NOMO-1 treated with DMSO at 0.1 percent for 48 hours (cell line): ENCODE measurements around the gene TYSND1.
"Not testable (repeated sequence)": the region's sequence is repeated elsewhere in the genome, so short reads cannot be mapped to it uniquely, and the experiment has no call there.

Experiments used
- DNase-seq: peaks from one replicate; lab custom pipeline; 2025; ENCODE audit not compliant: unreplicated experiment; lab: John Stamatoyannopoulos, UW

The TYSND1 gene

GRCh38 chr10:70146489-70147258 is at the start of gene TYSND1:
TYSND1 (minus strand) TSS chr10:70146700; CDS start chr10:70146586, 114 bp downstream.
- DNase-seq: peak; percentile 96

- DNase-seq: no peak
These were observed 46.9 kb upstream of the TYSND1 start for GRCh38 chr10:70193391-70193844.

DNA sequence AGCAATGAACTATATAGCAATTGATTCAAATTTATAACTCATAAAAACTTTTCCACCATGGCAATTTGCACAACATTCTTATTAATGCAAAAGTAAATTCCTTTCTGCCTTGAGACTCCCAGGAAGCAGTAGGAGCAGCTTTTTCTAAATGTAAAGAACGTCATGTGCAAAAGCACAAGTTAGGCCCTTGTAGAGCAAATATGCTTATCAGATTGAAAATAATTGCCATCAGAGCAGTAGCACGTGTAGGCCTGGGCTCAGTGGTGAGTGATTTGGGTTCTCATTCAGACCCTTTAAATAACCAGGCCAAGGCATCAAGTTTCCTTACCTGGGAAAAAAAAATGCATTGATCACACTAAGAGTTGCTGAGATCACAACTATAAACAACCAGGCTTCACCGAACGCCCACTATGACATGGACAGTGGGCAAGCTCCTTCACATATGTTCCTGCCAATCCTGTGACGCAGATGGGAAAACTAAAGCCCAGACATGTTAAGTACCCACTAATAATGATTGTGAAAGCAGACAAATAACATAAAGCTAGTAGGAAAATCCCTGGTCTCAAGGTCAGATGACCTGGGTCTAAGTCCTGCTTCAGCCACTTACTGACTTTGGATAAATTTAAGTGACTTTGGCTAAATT is 45.9 kb upstream of the TYSND1 start:
- no peak for DNase-seq

GRCh38 chr10:70191972-70192305 is 45.4 kb upstream of the TYSND1 start:
- DNase-seq: peak; percentile 45

GRCh38 chr10:70191161-70191971 is 44.9 kb upstream of the TYSND1 start:
- no peak for DNase-seq

DNA sequence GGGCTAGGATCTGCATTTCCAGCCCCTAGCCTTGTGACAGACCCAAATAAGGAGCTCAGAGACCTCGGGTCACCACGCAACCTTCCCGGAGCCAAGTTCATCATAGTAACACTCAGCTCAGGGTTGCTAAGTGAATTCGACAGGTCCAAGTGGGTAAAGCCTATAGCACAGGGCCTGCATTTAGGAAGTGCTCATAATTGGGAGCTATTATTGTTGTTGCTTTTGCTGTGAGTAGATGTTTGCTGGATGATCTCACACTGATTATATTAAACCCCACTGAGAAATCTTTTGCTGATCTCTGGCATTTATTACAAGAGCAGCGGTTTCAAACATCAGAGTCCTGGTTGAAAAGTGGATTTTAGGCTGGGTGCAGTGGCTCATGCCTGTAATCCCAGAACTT is 44.1 kb upstream of the TYSND1 start:
- DNase-seq: no peak

DNA sequence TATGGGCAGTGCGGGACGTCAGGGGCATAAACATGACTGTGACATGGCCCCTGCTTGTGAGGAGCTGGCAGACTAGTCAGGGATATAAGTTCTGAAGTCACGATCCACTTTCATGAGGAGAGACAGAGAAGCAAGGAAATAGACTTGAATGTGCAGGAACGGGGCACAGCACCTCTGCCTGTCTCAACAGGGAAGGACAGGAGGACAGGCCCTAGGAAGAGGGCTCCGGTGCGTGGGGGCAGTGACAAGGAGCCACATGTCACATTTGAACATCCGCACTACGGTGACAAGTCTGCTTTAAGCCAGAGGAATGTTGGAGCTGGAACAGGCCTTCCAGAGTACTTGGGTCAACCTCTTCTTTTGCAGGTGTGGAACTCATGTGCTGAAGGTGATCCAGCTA is 43.6 kb upstream of the TYSND1 start:
- DNase-seq: no peak

GRCh38 chr10:70188768-70189167 is 42.3 kb upstream of the TYSND1 start:
- DNase-seq: peak; percentile 21

- DNase-seq: no peak
These were observed 40.1 kb upstream of the TYSND1 start for GRCh38 chr10:70186571-70186970.

DNA sequence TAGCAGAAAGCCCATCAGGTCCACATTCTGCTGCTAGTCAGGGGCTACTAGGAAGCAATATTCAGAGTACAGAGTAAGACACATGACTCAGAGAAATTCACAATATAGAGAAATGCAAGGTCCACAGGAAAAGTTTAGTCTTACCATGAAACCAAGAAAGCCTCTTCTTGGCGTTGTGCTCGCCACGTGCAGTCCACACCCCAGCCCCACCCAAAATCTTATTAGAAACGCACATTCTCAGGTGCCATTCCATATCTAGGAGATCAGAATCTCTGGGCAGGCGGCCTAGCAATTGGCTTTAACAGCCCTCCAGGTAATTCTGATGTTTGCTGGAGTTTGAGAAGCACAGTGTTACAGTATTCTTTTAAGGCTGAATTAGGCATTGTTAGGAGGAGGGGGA is 39.6 kb upstream of the TYSND1 start:
- no peak for DNase-seq

DNA sequence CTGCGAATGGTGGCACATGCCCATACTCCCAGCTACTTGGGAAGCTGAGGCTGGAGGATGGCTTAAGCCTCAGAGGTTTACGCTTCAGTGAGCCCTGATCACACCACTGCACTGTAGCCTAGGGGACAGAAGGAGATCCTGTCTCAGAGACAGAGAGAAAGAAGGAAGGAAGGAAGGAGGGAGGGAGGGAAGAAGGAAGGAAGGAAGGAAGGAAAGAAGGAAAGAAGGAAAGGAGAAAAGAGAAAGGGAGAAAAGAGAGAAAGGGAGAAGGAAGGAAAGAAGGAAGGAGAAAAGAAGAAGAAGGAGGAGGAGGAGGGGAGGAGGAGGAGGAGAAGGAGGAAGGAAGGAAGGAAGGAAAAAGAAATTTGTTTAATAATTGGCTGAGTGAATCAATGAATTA is 36.8 kb upstream of the TYSND1 start:
- no peak for DNase-seq

- DNase-seq: not testable (repeated sequence)
These were observed 32.7 kb upstream of the TYSND1 start for GRCh38 chr10:70179209-70179608.

DNA sequence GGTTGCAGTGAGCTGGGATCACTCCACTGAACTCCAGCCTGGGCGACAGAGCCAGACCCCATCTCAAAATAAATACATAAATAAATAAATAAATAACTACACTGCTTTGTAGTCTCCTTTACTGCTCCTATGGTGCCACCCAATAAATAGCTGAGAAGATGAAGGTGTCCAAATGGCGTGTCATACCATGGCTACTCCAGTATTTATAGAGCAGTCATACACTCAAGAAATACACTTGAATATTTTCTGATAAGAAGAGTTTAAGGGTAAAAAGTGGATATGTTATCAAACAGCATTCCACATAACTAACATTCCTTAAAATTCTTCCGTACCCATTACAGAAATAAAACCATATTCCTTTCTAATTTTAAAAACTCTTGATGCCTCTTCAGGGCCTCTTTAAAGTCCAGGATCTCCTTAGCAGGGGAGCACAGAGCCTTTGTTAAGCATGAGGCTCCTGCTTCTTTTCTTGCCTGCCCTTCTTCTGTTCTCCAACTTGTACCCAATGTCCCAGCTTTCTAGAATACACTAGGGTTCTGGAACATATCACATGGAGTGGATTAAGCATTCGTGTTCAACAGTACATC is 31.7 kb upstream of the TYSND1 start:
- no peak for DNase-seq

- DNase-seq: no peak
These were observed 29.9 kb upstream of the TYSND1 start for GRCh38 chr10:70176441-70176840.

GRCh38 chr10:70175516-70175915 is 29.0 kb upstream of the TYSND1 start:
- DNase-seq: no peak

DNA sequence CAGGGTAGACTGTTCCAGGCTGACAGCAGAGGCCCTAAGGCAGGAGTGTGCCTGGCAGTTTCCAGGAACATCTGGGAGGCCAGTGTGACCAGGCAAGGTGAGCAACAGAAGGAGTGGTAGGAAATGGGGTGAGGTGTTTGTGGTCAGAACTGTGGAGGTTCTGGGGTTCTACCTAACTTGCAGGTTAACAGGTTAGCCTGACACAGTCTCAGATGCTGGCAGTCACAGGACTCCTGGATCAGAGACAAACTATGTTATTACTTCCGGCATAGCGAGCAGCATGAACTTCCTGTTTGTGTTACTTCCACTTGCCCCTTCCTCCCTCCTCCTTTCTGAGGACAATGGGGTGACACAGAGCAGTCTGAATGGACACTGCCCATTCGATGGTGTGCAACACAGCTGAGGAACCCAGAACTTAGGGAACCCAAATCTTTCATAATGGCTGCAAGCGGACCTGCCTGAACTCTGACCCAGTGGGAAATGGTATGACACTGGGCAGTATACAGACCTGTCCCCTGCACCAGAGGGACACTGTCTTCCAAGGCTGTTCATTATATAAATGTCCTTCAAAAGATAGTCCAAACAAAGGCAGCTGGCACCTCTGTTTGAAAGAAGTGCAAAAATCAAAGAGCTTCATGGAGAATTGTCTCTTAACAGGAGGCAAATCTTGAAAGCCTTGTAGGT is 27.7 kb upstream of the TYSND1 start:
- peak; percentile 47 for DNase-seq

GRCh38 chr10:70169649-70170364 is 23.3 kb upstream of the TYSND1 start:
- DNase-seq: no peak

- DNase-seq: no peak
These were observed 22.5 kb upstream of the TYSND1 start for GRCh38 chr10:70169011-70169410.

GRCh38 chr10:70167246-70167645 is 20.7 kb upstream of the TYSND1 start:
- DNase-seq: no peak

DNA sequence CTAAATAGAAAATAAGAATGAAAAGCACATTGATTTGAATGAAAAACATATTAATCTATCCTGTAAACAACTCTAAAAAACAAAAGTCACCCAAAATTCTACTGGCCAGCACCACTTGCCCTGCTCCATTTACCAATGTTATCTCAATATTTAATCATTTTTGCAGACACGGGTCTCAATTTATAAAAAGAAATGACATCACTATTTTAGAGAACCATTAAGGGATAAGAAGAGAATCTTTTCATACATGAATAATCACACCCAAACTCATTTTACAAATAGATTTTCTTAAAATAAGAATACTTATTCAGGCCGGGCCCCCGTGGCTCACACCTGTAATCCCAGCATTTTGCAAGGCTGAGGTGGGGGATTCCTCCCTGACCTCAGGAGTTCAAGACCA is 19.9 kb upstream of the TYSND1 start:
- DNase-seq: no peak
